CD4-positive, alpha-beta T cell treated with Interleukin-6 for 4 hours (primary cell): Measurements from ENCODE around the gene TTC8.
"Not testable (repeated sequence)": the region's sequence is repeated elsewhere in the genome, so short reads cannot be mapped to it uniquely, and the experiment has no call there.

Source experiments
- DNase-seq: peaks from one replicate; pipeline ENCODE4 v3.0.0-alpha.2; 2020; ENCODE audit warnings: mixed read lengths

The TTC8 gene

DNA sequence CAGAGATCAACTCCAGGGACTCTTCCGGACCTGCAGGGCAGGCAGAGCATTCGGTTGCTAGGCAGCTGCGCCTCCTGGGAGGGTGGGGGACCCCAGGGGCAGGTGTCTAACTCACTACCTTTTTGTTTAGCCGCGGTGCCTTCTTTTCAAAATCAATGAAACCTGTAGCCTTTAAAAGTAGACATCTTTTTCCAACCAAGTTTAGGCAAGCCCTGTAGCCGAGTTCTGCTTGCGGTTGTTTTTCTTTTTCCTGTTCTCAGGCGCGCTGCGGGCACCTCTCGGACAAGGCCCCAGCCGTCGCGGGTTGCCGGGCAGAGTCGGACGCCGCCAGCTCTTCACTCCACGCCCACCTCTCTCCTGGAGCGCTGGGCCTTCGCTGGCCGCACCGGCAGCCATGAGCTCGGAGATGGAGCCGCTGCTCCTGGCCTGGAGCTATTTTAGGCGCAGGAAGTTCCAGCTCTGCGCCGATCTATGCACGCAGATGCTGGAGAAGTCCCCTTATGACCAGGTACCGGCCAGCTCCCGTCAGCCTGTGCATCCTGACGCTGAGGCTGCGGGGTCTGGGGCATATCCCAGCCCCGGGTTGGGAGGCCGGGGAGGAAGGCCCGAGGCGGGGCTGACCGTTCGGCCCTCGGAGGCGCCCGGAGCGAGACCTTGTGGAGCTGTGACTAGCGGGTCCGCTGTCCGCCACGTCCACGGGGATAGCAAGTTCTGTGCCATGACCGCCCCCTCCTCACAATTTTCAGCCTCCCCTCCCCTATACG lies at the start of gene TTC8:
Gene TTC8 (plus strand): TSS at position 338 of the 764 bp plus-strand sequence. CDS start 57 bp downstream, at position 395.
- DNase-seq, result peak; percentile 89

GRCh38 chr14:88775532-88775931 lies 48.9 kb upstream of the TTC8 start:
- no peak for DNase-seq

GRCh38 chr14:88785911-88786310 lies 38.5 kb upstream of the TTC8 start:
- no peak for DNase-seq

DNA sequence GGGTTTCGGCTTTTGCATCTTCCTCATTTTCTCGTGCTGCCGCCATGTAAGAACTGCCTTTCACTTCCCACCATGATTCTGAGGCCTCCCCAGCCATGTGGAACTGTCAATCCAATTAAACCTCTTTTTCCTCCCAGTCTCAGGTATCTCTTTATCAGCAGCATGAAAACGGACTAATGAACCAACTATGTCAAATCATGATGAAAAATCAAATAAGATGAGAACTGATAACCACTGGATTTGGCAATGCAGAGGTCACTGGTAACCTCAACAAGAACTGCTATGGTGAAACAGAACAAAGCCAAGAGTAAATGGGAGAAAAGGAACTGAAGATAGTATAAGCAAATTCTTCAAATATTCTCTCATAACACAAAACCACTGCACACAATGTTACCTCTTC lies 37.7 kb upstream of the TTC8 start:
- no peak for DNase-seq

DNA sequence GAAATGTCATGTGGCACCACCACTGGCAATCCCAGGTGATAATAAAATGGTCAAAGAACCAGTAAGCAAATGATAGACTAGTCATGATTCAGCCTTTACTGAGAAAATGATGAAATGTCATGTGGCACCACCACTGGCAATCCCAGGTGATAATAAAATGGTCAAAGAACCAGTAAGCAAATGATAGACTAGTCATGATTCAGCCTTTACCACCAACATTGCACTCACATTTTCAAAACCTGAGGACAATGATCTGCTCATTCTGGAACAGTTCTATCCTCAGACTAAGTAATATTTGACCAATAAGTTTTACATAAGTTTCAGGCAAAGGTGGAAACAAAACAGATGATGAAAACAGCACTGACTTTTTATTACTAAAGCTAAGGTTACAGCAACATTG lies 34.9 kb upstream of the TTC8 start:
- DNase-seq, result not testable (repeated sequence)

DNA sequence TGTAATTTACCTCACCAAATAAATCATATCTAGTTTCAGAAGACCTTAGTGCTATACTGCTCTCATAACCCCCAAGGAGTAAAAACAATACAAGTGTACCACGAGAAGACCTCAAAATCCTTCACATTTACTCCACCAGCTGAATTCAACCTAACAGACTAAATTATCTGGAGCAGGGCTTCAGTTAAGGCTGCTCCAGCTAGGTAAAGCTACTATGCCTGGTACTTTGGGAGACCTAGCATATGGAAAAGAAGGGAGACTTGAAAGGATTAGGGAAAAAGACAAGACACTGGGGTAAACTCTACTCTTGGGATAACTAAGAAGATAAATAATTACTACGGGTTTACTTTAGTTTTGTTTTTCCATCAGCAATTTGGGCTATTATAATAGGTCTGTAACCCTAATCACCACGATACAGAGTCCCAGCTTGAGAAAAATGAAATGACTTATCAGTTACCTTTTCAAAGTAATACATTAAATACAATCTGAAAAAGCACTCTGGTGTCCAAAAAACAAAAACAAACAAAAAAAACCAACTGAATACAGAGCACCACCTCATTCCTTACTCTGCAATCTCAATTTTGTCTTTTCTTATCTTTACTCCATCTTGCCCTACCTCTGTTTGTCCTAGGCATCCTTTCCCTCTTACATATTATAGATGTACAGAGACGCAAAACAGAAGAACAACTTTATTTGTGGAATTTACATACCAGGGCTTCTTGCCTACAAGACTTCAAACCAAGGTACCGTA lies 33.8 kb upstream of the TTC8 start:
- DNase-seq, result no peak

DNA sequence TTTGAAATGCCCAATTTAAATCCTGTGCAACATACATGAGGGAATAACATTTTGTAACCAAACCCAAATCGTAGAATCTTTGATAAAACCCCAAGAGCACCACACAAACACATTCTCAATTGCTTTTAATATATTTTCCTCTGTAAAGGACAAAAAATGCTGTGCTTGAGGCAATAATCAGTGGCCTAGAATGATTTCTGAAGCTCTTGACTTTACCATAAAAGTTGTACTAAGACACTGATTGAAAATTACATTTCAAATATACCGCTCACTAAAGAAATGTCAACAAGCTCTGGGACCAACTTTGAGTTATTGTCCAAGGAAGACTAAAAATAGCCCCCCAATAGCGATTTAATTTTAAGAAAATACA lies 33.2 kb upstream of the TTC8 start:
- DNase-seq, result no peak

- DNase-seq, result peak; percentile 44
These were observed 32.6 kb upstream of the TTC8 start for GRCh38 chr14:88791629-88792472.

GRCh38 chr14:88792473-88793258 lies 31.8 kb upstream of the TTC8 start, which contains the start of gene EML5:
EML5 (minus strand) TSS chr14:88792953; CDS start chr14:88792503, 450 bp downstream.
- peak; percentile 90 for DNase-seq

DNA sequence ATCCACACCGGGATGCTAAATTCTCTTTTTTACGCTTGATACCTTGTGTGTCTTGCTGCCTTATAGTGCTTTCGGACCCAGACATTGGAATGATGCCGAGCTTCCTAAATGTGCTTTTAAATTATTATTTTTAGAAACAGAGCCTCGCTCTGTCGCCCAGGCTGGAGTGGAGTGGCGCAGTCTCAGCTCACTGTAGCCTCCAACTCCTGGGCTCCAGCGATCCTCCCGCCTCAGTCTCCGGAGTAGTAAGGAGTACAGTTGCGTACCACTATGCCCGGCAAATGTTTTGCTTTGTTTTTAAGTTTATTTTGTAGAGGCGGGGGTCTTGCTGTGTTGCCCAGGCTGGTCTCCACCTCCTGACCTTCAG lies 31.2 kb upstream of the TTC8 start:
- DNase-seq, result no peak

- DNase-seq, result no peak
These were observed 26.3 kb upstream of the TTC8 start for GRCh38 chr14:88798156-88798555.

DNA sequence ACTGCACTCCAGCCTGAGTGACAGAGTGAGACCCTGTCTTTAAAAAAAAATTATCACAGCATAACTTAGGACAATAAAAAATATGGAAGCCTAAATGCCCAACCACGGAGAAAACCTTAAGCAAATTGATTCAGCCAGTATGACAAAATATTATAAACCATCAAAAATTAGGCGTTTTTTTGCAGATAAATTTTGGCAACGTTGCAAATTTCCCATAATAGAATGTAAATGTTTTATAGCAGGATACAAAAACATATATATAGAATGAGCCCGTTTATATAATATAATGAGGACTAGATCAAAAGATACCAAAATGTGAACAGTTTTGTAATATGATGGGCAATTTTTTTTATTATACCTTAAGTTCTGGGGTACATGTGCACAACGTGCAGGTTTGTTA lies 24.9 kb upstream of the TTC8 start:
- no peak for DNase-seq

DNA sequence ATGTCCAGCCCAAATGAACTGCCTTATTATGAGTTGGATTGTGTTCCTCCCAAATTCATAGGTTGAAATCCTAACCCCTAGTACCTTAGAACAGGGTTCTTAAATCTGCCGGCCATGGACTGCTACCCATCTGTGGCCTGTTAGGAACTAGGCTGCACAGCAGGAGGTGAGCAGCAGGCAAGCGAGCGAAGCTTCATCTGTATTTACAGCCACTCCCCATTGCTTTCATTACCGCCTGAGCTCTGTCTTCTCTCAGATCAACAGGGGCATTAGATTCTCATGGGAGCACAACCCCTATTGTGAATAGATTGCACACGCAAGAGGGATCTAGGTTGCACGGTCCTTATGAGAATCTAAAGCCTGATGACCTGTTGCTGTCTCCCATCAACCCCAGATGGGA lies 21.9 kb upstream of the TTC8 start:
- DNase-seq, result no peak

DNA sequence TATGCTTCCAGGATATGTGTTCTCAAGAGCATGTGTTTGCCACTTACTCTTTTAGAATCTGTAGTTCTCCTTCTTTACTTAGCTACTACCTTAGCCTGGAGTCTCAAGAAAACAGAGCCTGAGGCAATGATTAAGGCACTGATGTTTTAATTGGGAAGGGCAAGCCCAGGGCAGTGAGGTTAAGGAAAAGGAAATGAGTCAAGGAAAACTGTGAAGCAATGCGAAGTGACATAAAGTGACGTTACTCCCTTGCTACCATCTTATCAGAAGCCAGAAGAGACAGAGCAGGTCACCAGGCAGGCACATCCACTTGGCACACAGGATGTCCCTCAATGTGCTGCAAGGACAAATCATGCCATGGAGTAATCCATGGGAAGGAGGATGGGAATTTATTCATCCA lies 20.4 kb upstream of the TTC8 start:
- DNase-seq, result no peak

- DNase-seq, result no peak
These were observed 20.0 kb upstream of the TTC8 start for GRCh38 chr14:88804477-88804876.

DNA sequence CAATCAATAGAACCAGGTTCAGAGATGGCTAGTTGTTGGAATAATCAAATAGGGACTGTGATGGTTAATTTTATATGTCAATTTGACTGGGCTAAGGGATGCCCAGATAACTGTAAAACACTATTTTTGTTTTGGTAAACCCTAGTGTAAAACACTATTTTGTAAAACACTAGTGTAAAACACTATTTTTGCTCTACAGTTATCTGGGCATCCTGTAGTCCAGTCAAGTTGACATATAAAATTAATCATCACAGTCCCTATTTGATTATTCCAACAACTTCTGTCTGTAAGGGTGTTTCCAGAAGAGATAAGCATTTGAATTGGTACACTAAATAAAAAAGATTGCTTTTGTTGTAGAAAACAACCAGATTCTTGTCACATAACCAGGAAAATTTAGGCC lies 16.1 kb upstream of the TTC8 start:
- DNase-seq, result no peak

DNA sequence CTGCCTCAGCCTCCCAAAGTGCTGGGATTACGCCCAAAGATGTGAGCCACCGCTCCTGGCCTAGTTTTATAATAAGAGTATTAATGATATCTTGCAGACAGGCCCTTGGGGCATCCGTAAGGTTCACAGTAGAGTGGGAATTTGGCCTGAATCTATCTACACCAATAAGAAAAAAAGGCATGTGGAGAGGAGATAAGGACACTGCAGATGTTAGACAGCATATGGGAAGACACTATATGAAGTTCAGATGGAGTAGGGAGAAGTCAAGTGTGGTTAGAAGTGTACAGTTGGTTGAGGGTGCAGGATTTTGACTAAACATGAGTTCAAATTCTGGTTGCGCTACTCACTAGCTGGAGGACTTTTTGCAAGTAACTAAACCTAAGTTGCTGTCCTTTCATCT lies 8.5 kb upstream of the TTC8 start:
- no peak for DNase-seq

DNA sequence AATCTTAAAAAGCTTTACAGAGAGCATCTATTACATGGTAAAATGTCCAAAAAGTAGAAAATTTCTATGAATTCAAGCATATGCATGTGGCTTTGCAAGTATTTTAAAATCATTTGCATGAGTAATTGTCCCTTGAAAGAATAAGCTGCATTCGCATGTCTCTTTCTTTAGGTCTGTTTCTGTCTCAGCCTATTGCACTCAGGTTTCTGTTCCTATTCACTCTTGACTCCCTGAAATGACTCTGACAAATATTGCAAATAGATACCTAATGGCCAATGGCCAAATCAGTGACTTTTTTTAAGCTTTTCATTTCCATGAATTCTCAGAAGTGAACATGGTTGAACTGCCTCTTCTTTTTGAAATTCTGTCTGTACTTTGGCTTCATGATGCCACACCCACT lies 6.4 kb upstream of the TTC8 start:
- DNase-seq, result no peak

- not testable (repeated sequence) for DNase-seq
These were observed 4.8 kb upstream of the TTC8 start for GRCh38 chr14:88819674-88820073.

DNA sequence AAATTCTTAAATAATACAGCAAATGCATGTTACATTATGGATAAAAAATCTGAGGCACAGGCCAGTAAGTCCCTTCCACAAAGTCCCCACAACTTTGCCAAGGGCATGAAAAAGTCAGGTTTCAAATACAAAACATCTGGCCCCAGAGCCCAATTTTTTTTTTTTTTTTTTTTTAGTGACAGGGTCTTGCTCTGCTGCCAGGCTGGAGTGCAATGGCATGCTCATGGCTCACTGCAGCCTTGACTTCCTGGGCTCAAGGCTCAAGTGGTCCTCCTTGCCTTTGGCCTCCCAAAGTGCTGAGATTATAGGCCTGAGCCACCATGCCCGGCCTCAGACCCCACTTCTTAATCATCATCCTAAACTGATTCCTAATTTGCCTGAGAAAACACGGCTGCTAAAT lies 3.1 kb upstream of the TTC8 start:
- no peak for DNase-seq

DNA sequence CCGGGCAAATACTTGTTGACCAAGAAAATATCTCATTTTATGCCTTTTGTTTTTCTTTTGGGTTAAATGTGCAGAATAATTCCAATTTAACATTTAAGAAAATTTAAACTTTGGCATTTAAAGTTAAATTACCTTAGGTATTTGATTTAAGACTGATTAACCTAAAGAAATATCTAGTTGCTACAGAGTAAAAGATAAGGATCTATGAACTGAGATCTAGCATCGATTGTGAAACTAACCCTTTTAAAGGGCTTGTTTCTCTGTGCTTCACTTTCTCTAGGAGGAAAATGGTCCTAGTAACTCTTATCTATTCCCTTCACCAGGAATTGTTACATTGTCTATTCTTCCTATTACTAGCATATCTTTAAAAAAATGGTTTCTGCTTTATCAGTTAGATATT lies 2.6 kb upstream of the TTC8 start:
- DNase-seq, result no peak

GRCh38 chr14:88823968-88824313 lies 510 bp upstream of the TTC8 start:
- DNase-seq, result no peak

DNA sequence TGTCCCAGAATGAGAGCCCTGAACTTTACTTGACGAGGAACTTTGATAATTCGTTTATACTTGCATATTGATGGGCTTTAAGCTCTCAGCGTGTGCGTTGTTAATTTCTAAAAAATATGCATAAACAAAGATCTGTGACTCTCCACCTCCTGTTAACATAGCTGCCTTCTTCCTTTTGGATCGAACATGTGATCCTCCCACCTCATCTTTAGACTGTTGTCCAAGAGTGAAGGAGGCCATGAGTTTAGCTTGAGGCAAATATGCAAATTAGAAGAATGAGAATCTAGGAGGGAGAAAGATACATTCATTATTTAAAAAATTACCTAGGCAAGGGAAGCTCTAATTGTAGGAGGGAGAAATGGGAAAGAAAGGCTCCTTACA lies 617 bp downstream of the TTC8 start:
- no peak for DNase-seq
